SK-N-SH (cell line): ENCODE measurements around the gene WRNIP1. TPM values are rescaled to one million over a fixed set of nuclear protein-coding genes. Genes with fewer than 3 reads are reported as not detected.

ENCODE experiments used
- CTCF ChIA-PET: fragments of 300-600, 350-600 bp; formaldehyde crosslinking; extraction: SDS; loops from one replicate; lab custom pipeline; 2021; lab: Yijun Ruan, JAX
- POLR2A ChIA-PET: fragments of 350-600 bp; sonication (Branson Sonifier 250); formaldehyde crosslinking; extraction: SDS; loops from one replicate; lab custom pipeline; 2020; ENCODE audit warnings: antibody characterized with exemption, inconsistent platforms; lab: Yijun Ruan, JAX
- DNase-seq: peaks from one replicate; pipeline ENCODE4 v3.0.0; 2012
- H2AFZ ChIP-seq: fragments of 200-600 bp; sonication (generic); 2 replicates; pipeline ENCODE4 v1.8.1; 2016; ENCODE audit warnings: antibody characterized with exemption, mild to moderate bottlenecking, low read depth
- H3F3A ChIP-seq: fragments of 200-600 bp; sonication (generic); replicated peaks from 2 replicates; pipeline ENCODE3; 2016; ENCODE audit warnings: antibody characterized with exemption, mild to moderate bottlenecking; ENCODE audit not compliant: insufficient read depth
- H3K27ac ChIP-seq, 2 experiments: fragments of 200-500 bp in 1 of 2; fragments of 200-600 bp in 1 of 2; sonication (Bioruptor generic) in 1 of 2; sonication (generic), shearing (Covaris generic) in 1 of 2; 2 replicates each; pipeline versions ENCODE4 v1.5.1 to v1.6.1; 2014 to 2016; ENCODE audit warnings: low read depth in 2 of 2, inconsistent platforms in 1 of 2, low read length in 1 of 2, mild to moderate bottlenecking in 1 of 2, mixed read lengths in 1 of 2
- H3K27me3 ChIP-seq: fragments of 200-600 bp; sonication (generic), shearing (Covaris generic); 2 replicates; pipeline ENCODE4 v1.6.1; 2016; ENCODE audit warnings: mixed run types; ENCODE audit not compliant: insufficient read depth
- H3K36me3 ChIP-seq, 2 experiments: fragments of 200-500 bp in 1 of 2; fragments of 200-600 bp in 1 of 2; sonication (Bioruptor generic) in 1 of 2; sonication (generic) in 1 of 2; replicated peaks in 1 of 2; 2 replicates each; pipeline versions ENCODE3 to v1.5.1; 2014 to 2016; ENCODE audit warnings: low read length in 1 of 2, mild to moderate bottlenecking in 1 of 2; ENCODE audit not compliant: insufficient read depth in 2 of 2, control insufficient read depth in 1 of 2
- H3K4me1 ChIP-seq, 2 experiments: fragments of 200-500 bp in 1 of 2; fragments of 200-600 bp in 1 of 2; sonication (Bioruptor generic) in 1 of 2; sonication (generic), shearing (Covaris generic) in 1 of 2; 2 replicates each; pipeline versions ENCODE4 v1.5.1 to v1.6.1; 2014 to 2016; ENCODE audit warnings: low read depth in 1 of 2, low read length in 1 of 2, mixed run types in 1 of 2; ENCODE audit not compliant: insufficient read depth in 2 of 2, control insufficient read depth in 1 of 2
- H3K4me2 ChIP-seq: fragments of 200-600 bp; sonication (generic), shearing (Covaris generic); 2 replicates; pipeline ENCODE4 v1.6.1; 2017; ENCODE audit warnings: mixed run types
- H3K4me3 ChIP-seq, 2 experiments: fragments of 200-500 bp in 1 of 2; fragments of 200-600 bp in 1 of 2; sonication (Bioruptor generic) in 1 of 2; sonication (generic), shearing (Covaris generic) in 1 of 2; 2 replicates each; pipeline versions ENCODE4 v1.5.1 to v1.8.1; 2014 to 2016; ENCODE audit warnings: low read depth in 2 of 2, inconsistent platforms in 1 of 2, low read length in 1 of 2, mild to moderate bottlenecking in 1 of 2, mixed read lengths in 1 of 2, moderate library complexity in 1 of 2
- H3K79me2 ChIP-seq: fragments of 200-600 bp; sonication (generic); 2 replicates; pipeline ENCODE4 v1.8.1; 2017; ENCODE audit warnings: mild to moderate bottlenecking; ENCODE audit not compliant: insufficient read depth
- H3K9ac ChIP-seq: fragments of 200-600 bp; sonication (generic); 2 replicates; pipeline ENCODE4 v1.6.1; 2017; ENCODE audit warnings: mixed run types
- H3K9me2 ChIP-seq: fragments of 200-600 bp; sonication (generic); 2 replicates; pipeline ENCODE4 v1.6.1; 2017; ENCODE audit warnings: mixed run types
- H3K9me3 ChIP-seq: fragments of 200-600 bp; sonication (generic); 2 replicates; pipeline ENCODE4 v1.6.1; 2017; ENCODE audit warnings: mixed run types, mild to moderate bottlenecking, moderate library complexity
- H4K20me1 ChIP-seq: fragments of 200-600 bp; sonication (generic); 2 replicates; pipeline ENCODE4 v1.6.1; 2017; ENCODE audit warnings: mild to moderate bottlenecking, mixed run types; ENCODE audit not compliant: insufficient read depth
- ELF1 ChIP-seq: IDR thresholded peaks from 2 replicates; pipeline ENCODE4 v1.4.0; 2012
- FOXJ3 ChIP-seq: sonication (generic); formaldehyde crosslinking; IDR thresholded peaks from 2 replicates; pipeline ENCODE4 v1.5.1; 2020; ENCODE audit warnings: mild to moderate bottlenecking, missing genetic modification reagents
- FOXM1 ChIP-seq: IDR thresholded peaks from 2 replicates; pipeline ENCODE4 v1.4.0; 2012; ENCODE audit warnings: low read depth, mild to moderate bottlenecking
- GABPA ChIP-seq: IDR thresholded peaks from 2 replicates; pipeline ENCODE4 v1.4.0; 2012; ENCODE audit warnings: low read depth, mild to moderate bottlenecking
- IRF3 ChIP-seq: fragments of 150-350 bp; IDR thresholded peaks from 2 replicates; pipeline ENCODE4 v1.6.1; 2016; ENCODE audit warnings: mild to moderate bottlenecking, low read depth, low read length
- JUND ChIP-seq: IDR thresholded peaks from 2 replicates; pipeline ENCODE4 v1.4.0; 2012
- MXI1 ChIP-seq: IDR thresholded peaks from 2 replicates; pipeline ENCODE4 v1.6.1; 2012; ENCODE audit warnings: mild to moderate bottlenecking, low read depth, low read length, improper control_type of control experiment
- NFIC ChIP-seq: IDR thresholded peaks from 2 replicates; pipeline ENCODE4 v1.4.0; 2012; ENCODE audit warnings: borderline replicate concordance
- NRF1 ChIP-seq: IDR thresholded peaks from 2 replicates; pipeline ENCODE4 v1.6.1; 2012; ENCODE audit warnings: low read depth, mild to moderate bottlenecking, low read length
- PBX3 ChIP-seq: IDR thresholded peaks from 2 replicates; pipeline ENCODE4; 2012
- POLR2AphosphoS5 ChIP-seq: IDR thresholded peaks from 2 replicates; pipeline ENCODE4 v1.6.1; 2012; ENCODE audit warnings: low read depth, low read length
- RCOR1 ChIP-seq: fragments of 150-350 bp; IDR thresholded peaks from 2 replicates; pipeline ENCODE4 v1.6.1; 2017; ENCODE audit warnings: antibody characterized with exemption, low read length
- REST ChIP-seq: IDR thresholded peaks from 2 replicates; pipeline ENCODE4 v1.6.1; 2012; ENCODE audit warnings: mild to moderate bottlenecking, low read depth, low read length, moderate library complexity
- RFX5 ChIP-seq: IDR thresholded peaks from 2 replicates; pipeline ENCODE4 v1.6.1; 2012; ENCODE audit warnings: mild to moderate bottlenecking, improper control_type of control experiment, low read length
- TCF12 ChIP-seq: IDR thresholded peaks from 2 replicates; pipeline ENCODE4 v1.4.0; 2012
- TEAD4 ChIP-seq: IDR thresholded peaks from 2 replicates; pipeline ENCODE4 v1.4.0; 2012; ENCODE audit warnings: mild to moderate bottlenecking, borderline replicate concordance; ENCODE audit not compliant: insufficient read depth
- USF1 ChIP-seq: IDR thresholded peaks from 2 replicates; pipeline ENCODE4 v1.4.0; 2012; ENCODE audit warnings: low read depth, borderline replicate concordance
- USF2 ChIP-seq: fragments of 150-350 bp; IDR thresholded peaks from 2 replicates; pipeline ENCODE4 v1.6.1; 2017; ENCODE audit warnings: antibody characterized with exemption, low read length, low read depth, borderline replicate concordance
- ZBTB33 ChIP-seq: IDR thresholded peaks from 2 replicates; pipeline ENCODE4 v1.4.0; 2012; ENCODE audit warnings: low read depth, borderline replicate concordance
- WGBS: methylation state at CpG from one replicate; pipeline ENCODE4 v1.1.6; 2017; ENCODE audit warnings: low lambda C conversion rate; 5-methylcytosine and 5-hydroxymethylcytosine counted together
- polyA plus RNA-seq, 3 experiments: library from polyadenylated mRNA; depleted of rRNA; stranded (reverse); fragments of >200 nt; gene quantifications; 2 replicates each; pipeline ENCODE4 v1.2.3, GENCODE V29; 2012

Gene WRNIP1
- polyA plus RNA-seq, 1 of the 3 experiments (the other 2 are of a cell fraction), result 47.5 TPM

GRCh38 chr6:2772840-2773239, 7.6 kb downstream of the WRNIP1 start:
- H3K27me3 ChIP-seq, result no peaks in the 10 kb centered on the region
- H3K9me3 ChIP-seq, result no peaks in the 10 kb centered on the region
- no peak overlapping the region for H3K4me3 ChIP-seq
- ChIA-PET CTCF (interaction anchor here (0.8 to 6.8 kb wide), 7 partner anchors 18 to 179 kb away, joined by 3 to 33 read pairs (median 4); partner anchors contain the start of gene MYLK4), POLR2A (no interaction called here)
- DNase-seq, result no peak
- H3K4me2 ChIP-seq, result no peak overlapping the region
- H3K4me1 ChIP-seq, result peaks cover 13 to 23% of the 10 kb centered on the region in 2 experiments; a peak in 3 of 4 replicates
- H3K36me3 ChIP-seq, result peaks cover 42 to 73% of the 10 kb centered on the region in 2 experiments
- no peak overlapping the region for H3K9ac ChIP-seq
- WGBS, result 97% methylated on average over 3 of the region's 3 CpGs
- no peaks in the 10 kb centered on the region for H3F3A ChIP-seq
- H3K27ac ChIP-seq, result no peak overlapping the region
- H3K79me2 ChIP-seq, result peaks cover 100% of the 10 kb centered on the region
- no peaks in the 10 kb centered on the region for H3K9me2 ChIP-seq
- no peak for TF ChIP-seq POLR2AphosphoS5
- no peak for TF ChIP-seq ELF1
- no peak for TF ChIP-seq TCF12
- TF ChIP-seq GABPA, result no peak
- TF ChIP-seq, all 33 proteins: peak for 0
- Histone ChIP-seq H2AFZ (no peak overlapping the region), H4K20me1 (peaks cover 51% of the 10 kb centered on the region)

- H3K9me2 ChIP-seq, result no peaks in the 10 kb centered on the region
- no peak overlapping the region for H3K27ac ChIP-seq
- no peaks in the 10 kb centered on the region for H3F3A ChIP-seq
- 75% methylated on average over 3 of the region's 3 CpGs for WGBS
- H3K4me2 ChIP-seq, result no peak overlapping the region
- peaks cover 39 to 73% of the 10 kb centered on the region in 2 experiments for H3K36me3 ChIP-seq
- H3K27me3 ChIP-seq, result no peaks in the 10 kb centered on the region
- H2AFZ ChIP-seq, result no peak overlapping the region
- H3K9ac ChIP-seq, result no peak overlapping the region
- DNase-seq, result no peak
- ChIA-PET CTCF (interaction anchor here (0.6 to 6.8 kb wide), 5 partner anchors 17 to 179 kb away, joined by 3 to 33 read pairs (median 3); no protein-coding TSS in a partner anchor), POLR2A (no interaction called here)
- H3K79me2 ChIP-seq, result peaks cover 100% of the 10 kb centered on the region
- peaks cover 12 to 17% of the 10 kb centered on the region in 2 experiments; a peak in 3 of 4 replicates for H3K4me1 ChIP-seq
- no peak overlapping the region for H3K4me3 ChIP-seq
- H4K20me1 ChIP-seq, result peaks cover 45% of the 10 kb centered on the region
- H3K9me3 ChIP-seq, result no peaks in the 10 kb centered on the region
- TF ChIP-seq NRF1, result no peak
- TF ChIP-seq USF1, result no peak
- TF ChIP-seq NFIC, result no peak
- no peak for TF ChIP-seq ZBTB33
- TF ChIP-seq PBX3, result no peak
- no peak for TF ChIP-seq JUND
- no peak for TF ChIP-seq RCOR1
- TF ChIP-seq GABPA, result no peak
- TF ChIP-seq ELF1, result no peak
- no peak for TF ChIP-seq RFX5
- TF ChIP-seq REST, result no peak
- no peak for TF ChIP-seq USF2
- no peak for TF ChIP-seq MXI1
- no peak for TF ChIP-seq IRF3
- no peak for TF ChIP-seq FOXM1
- TF ChIP-seq TEAD4, result no peak
- no peak for TF ChIP-seq FOXJ3
- TF ChIP-seq TCF12, result no peak
Measured at GRCh38 chr6:2773449-2773848, 8.3 kb downstream of the WRNIP1 start.
